Activated naive CD8-positive, alpha-beta T cell (primary cell): Measurements from ENCODE around the gene FAM174B.

Source experiments
- H3K27ac Mint-ChIP-seq: one replicate; pipeline ENCODE4 v1.8.0; 2021; ENCODE audit warnings: mixed read lengths
- H3K27me3 Mint-ChIP-seq: one replicate; pipeline ENCODE4 v1.8.0; 2021; ENCODE audit warnings: mixed read lengths
- H3K36me3 Mint-ChIP-seq: one replicate; pipeline ENCODE4 v1.8.0; 2021; ENCODE audit warnings: mixed read lengths
- H3K4me1 Mint-ChIP-seq: one replicate; pipeline ENCODE4 v1.8.0; 2021; ENCODE audit warnings: low read depth, mixed read lengths
- H3K4me3 Mint-ChIP-seq: one replicate; pipeline ENCODE4 v1.8.0; 2021; ENCODE audit warnings: mild to moderate bottlenecking, mixed read lengths
- H3K9me3 Mint-ChIP-seq: one replicate; pipeline ENCODE4 v1.8.0; 2021; ENCODE audit warnings: low read depth, mixed read lengths

The FAM174B gene

GRCh38 chr15:92670621-92671020, 15.0 kb upstream of the FAM174B start:
- Mint-ChIP-seq H3K27ac (no peak overlapping the region), H3K4me3 (no peak overlapping the region), H3K36me3 (no peaks in the 10 kb centered on the region), H3K9me3 (no peaks in the 10 kb centered on the region), H3K4me1 (no peaks in the 10 kb centered on the region), H3K27me3 (no peaks in the 10 kb centered on the region)

DNA sequence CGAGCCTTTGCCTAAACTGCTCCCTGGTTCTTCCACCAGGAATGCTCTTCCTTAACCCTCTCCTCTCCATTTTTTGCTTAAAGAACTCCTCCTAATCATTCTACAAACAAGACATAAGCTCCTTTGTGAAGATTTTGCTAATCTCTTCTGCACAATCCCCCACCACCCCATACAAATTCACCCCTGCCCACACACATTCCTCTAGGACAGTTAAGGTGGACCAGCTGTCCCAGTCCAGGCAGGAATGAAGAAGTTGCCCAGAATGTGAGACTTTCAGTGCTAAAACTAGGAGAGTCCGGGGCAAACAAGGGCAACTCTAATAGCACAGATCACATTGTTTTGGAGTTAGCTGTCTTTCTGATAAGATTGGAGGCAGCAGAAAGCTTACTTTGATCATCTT, 13.9 kb upstream of the FAM174B start:
- no peaks in the 10 kb centered on the region for H3K9me3 Mint-ChIP-seq
- no peaks in the 10 kb centered on the region for H3K36me3 Mint-ChIP-seq
- no peaks in the 10 kb centered on the region for H3K4me1 Mint-ChIP-seq
- H3K27ac Mint-ChIP-seq: no peak overlapping the region
- H3K27me3 Mint-ChIP-seq: no peaks in the 10 kb centered on the region
- H3K4me3 Mint-ChIP-seq: no peak overlapping the region

DNA sequence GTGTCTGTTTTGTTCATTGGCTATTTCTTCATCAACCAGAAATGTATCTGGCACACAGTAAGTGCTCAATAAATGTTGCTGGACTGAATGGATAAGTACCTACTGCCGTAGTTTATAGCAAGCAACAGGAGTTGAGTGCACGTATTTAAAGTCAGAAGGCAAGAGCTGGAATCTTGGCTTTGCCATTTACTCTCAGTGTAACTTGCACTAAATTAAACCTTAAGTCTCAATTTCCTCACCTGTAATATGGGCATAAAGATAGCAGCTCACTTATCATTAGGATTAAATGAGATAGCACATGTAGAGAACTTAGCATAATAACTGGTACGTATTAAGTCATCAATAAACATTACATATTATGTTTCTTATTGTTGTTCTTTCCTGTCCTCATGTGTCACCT, 13.0 kb upstream of the FAM174B start:
- Mint-ChIP-seq H3K4me1 (no peaks in the 10 kb centered on the region), H3K4me3 (no peak overlapping the region), H3K27ac (no peak overlapping the region), H3K36me3 (no peaks in the 10 kb centered on the region), H3K27me3 (no peaks in the 10 kb centered on the region), H3K9me3 (no peaks in the 10 kb centered on the region)

DNA sequence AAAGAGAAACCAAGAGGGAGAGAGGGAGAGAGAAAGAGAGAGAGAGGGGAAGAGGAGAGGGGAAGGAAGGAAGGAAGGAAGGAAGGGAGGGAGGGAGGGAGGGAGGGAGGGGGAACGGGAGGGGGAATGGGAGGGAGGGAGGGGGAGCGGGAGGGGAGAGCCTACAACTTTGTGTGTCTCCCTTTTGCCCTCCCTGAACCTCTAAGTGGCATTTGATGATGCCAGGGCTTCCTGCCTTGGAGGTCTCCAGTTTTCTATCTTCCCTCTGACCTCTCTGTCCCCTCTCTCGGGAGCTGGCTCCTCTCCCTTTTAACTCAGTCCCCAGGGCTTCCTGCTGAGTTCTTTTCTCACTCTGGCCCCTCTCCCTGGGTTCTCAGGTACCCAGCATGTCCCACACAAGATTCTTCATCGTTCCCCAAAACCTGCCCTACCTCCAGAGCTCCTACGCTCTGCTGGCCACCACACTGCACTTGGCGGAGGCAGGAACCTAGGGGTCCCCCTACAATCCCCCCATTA, 12.5 kb upstream of the FAM174B start:
- Mint-ChIP-seq H3K9me3 (no peaks in the 10 kb centered on the region), H3K27ac (no peak overlapping the region), H3K27me3 (no peaks in the 10 kb centered on the region), H3K36me3 (no peaks in the 10 kb centered on the region), H3K4me3 (no peak overlapping the region), H3K4me1 (no peaks in the 10 kb centered on the region)

DNA sequence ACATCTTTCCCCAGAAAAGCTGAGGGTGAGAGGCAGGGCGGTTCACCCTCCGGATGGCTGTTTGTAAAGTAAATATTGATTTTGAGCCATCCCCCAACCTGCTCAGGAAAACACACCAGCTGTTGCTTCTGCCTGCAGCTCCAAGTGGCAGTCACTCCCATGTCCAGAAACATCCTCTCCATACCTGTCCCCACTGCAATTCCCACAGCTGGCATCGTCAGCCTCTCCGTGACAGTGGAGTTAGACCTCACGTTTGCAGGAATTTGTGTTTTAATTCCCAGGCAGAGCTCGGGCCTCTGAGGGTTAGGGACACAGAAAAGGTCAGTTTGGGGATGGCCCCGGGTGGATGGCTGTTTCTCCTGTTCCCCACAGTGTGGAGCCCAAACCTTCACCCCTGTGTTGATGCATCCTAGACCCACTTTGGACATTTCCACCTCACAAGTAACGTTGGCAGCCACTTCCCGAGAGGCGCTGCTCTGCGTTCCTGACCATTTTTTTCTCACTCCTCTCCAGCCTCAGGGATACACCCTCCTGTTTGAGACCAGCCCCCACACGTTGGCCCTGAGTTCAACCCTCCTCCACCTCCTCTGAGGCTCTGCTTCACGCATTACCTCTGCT, 11.8 kb upstream of the FAM174B start:
- Mint-ChIP-seq H3K4me3 (no peak overlapping the region), H3K27me3 (no peaks in the 10 kb centered on the region), H3K9me3 (no peaks in the 10 kb centered on the region), H3K27ac (no peak overlapping the region), H3K4me1 (no peaks in the 10 kb centered on the region), H3K36me3 (no peaks in the 10 kb centered on the region)

DNA sequence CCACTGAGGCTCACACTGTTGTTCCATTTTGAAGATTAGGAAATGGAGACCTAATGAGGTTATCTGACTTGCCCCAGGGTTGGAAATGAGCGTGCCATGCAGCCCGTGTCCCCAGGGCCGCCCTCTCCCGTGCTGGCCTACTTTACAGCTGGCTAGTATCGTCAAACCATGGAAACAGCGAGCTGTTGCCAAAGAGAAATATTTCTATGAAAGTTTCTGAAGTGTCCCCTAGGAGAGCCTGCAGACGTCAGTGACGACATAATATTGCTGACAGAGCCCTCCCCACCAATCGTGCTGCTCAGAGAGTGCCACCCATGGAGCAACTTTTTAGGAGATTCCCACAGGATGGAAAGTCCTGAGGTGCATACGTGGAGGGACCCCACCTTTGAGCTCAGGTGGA, 11.2 kb upstream of the FAM174B start:
- no peaks in the 10 kb centered on the region for H3K27me3 Mint-ChIP-seq
- no peak overlapping the region for H3K4me3 Mint-ChIP-seq
- no peaks in the 10 kb centered on the region for H3K9me3 Mint-ChIP-seq
- no peaks in the 10 kb centered on the region for H3K4me1 Mint-ChIP-seq
- no peak overlapping the region for H3K27ac Mint-ChIP-seq
- H3K36me3 Mint-ChIP-seq: no peaks in the 10 kb centered on the region

GRCh38 chr15:92665100-92665555, 9.6 kb upstream of the FAM174B start:
- no peak overlapping the region for H3K27ac Mint-ChIP-seq
- no peak overlapping the region for H3K4me3 Mint-ChIP-seq
- H3K36me3 Mint-ChIP-seq: no peaks in the 10 kb centered on the region
- no peaks in the 10 kb centered on the region for H3K9me3 Mint-ChIP-seq
- H3K27me3 Mint-ChIP-seq: no peaks in the 10 kb centered on the region
- no peaks in the 10 kb centered on the region for H3K4me1 Mint-ChIP-seq

GRCh38 chr15:92664178-92664900, 8.8 kb upstream of the FAM174B start:
- no peaks in the 10 kb centered on the region for H3K27me3 Mint-ChIP-seq
- no peaks in the 10 kb centered on the region for H3K4me1 Mint-ChIP-seq
- peak overlapping the region; percentile 28 for H3K27ac Mint-ChIP-seq
- no peak overlapping the region for H3K4me3 Mint-ChIP-seq
- no peaks in the 10 kb centered on the region for H3K9me3 Mint-ChIP-seq
- no peaks in the 10 kb centered on the region for H3K36me3 Mint-ChIP-seq

- H3K27ac Mint-ChIP-seq: no peak overlapping the region
- H3K27me3 Mint-ChIP-seq: no peaks in the 10 kb centered on the region
- H3K4me3 Mint-ChIP-seq: no peak overlapping the region
- H3K36me3 Mint-ChIP-seq: no peaks in the 10 kb centered on the region
- no peaks in the 10 kb centered on the region for H3K4me1 Mint-ChIP-seq
- H3K9me3 Mint-ChIP-seq: no peaks in the 10 kb centered on the region
Observed at GRCh38 chr15:92663250-92663951, 7.8 kb upstream of the FAM174B start.

- Mint-ChIP-seq H3K27me3 (no peaks in the 10 kb centered on the region), H3K36me3 (no peaks in the 10 kb centered on the region), H3K4me3 (no peak overlapping the region), H3K4me1 (no peaks in the 10 kb centered on the region), H3K9me3 (no peaks in the 10 kb centered on the region), H3K27ac (no peak overlapping the region)
Observed at GRCh38 chr15:92662762-92663161, 7.2 kb upstream of the FAM174B start.

DNA sequence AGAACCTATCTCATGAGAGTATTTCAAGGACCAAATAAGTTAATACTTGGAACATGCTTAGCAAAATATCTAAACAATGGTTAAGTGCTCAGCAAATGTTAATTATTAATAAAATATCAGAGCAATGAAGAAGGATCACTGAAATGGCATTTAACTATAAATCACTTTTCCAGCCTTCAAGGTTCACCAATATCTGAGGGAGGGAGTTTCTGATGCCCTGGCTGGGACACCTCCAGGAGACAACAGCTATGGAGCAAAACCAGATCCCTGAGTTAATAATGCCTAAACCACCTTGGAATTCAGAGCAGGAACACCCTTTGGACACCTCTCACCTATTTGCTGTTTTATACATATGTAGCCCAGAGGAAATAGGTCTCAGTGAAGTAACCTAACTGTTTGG, 6.4 kb upstream of the FAM174B start:
- Mint-ChIP-seq H3K9me3 (no peaks in the 10 kb centered on the region), H3K27ac (no peak overlapping the region), H3K36me3 (no peaks in the 10 kb centered on the region), H3K4me1 (no peaks in the 10 kb centered on the region), H3K27me3 (no peaks in the 10 kb centered on the region), H3K4me3 (no peak overlapping the region)

- Mint-ChIP-seq H3K4me1 (peaks cover 2% of the 10 kb centered on the region), H3K9me3 (no peaks in the 10 kb centered on the region), H3K4me3 (no peak overlapping the region), H3K27ac (no peak overlapping the region), H3K27me3 (peaks cover 3% of the 10 kb centered on the region), H3K36me3 (no peaks in the 10 kb centered on the region)
Observed at GRCh38 chr15:92661069-92661468, 5.5 kb upstream of the FAM174B start.

DNA sequence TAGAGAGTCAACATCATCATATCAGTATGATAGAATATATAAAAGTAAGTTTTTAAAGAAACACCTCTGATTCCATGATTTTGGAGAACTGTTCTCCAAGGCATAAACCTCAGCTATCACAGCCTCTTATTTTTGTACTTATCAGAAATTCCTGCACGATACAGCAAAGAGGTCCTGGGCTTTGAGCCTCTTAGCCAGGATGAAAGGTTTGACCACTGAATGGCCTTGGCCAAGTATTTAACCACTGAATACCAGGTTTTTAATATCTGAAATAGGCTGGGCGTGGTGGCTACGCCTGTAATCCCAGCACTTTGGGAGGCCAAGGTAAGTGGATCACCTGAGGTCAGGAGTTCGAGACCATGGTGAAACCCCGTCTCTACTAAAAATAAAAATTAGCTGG, 1.9 kb upstream of the FAM174B start:
- peaks cover 3% of the 10 kb centered on the region for H3K27me3 Mint-ChIP-seq
- H3K4me3 Mint-ChIP-seq: no peak overlapping the region
- no peaks in the 10 kb centered on the region for H3K36me3 Mint-ChIP-seq
- H3K27ac Mint-ChIP-seq: no peak overlapping the region
- H3K9me3 Mint-ChIP-seq: no peaks in the 10 kb centered on the region
- H3K4me1 Mint-ChIP-seq: peaks cover 15% of the 10 kb centered on the region

GRCh38 chr15:92656089-92656488, 514 bp upstream of the FAM174B start:
- Mint-ChIP-seq H3K4me3 (peak overlapping the region; percentile 82), H3K27ac (peak overlapping the region; percentile 6), H3K4me1 (peaks cover 20% of the 10 kb centered on the region), H3K27me3 (peaks cover 3% of the 10 kb centered on the region), H3K9me3 (no peaks in the 10 kb centered on the region), H3K36me3 (no peaks in the 10 kb centered on the region)

DNA sequence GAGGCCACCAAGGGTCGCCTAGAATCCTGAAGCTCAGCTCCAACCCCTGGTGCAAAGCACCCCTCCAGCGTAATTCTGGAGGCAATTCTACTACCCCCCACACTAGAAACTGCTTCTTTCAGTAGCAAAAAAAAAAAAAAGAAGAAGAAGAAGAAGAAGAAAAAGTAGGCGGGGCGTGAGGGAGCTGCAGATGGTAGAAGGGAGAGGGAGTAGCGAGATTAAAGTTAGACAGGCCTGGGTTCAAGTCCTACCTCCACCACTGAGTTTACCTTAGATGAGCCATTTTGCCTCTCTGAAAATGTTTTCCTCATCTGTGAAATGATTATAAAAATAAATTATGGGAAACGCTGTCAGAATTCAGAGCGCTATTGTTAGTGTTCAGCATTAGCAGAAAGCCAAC, 913 bp downstream of the FAM174B start:
- peak overlapping the region; percentile 84 for H3K4me3 Mint-ChIP-seq
- H3K4me1 Mint-ChIP-seq: peaks cover 20% of the 10 kb centered on the region
- peaks cover 2% of the 10 kb centered on the region for H3K36me3 Mint-ChIP-seq
- H3K9me3 Mint-ChIP-seq: no peaks in the 10 kb centered on the region
- no peak overlapping the region for H3K27ac Mint-ChIP-seq
- peaks cover 4% of the 10 kb centered on the region for H3K27me3 Mint-ChIP-seq
